PC-3 (cell line): ENCODE data around the gene PTPRR.

Experiments
- CTCF ChIP-seq: fragments of 300-600 bp; sonication (generic); conservative IDR thresholded peaks from 2 replicates; pipeline ENCODE4 v1.5.1; 2017; ENCODE audit warnings: antibody characterized with exemption, low read depth, mild to moderate bottlenecking, low read length
- EZH2 ChIP-seq: fragments of 300-600 bp; sonication (generic); IDR thresholded peaks from one replicate; pipeline ENCODE4 v1.6.1; 2017; ENCODE audit warnings: antibody characterized with exemption, mild to moderate bottlenecking, low read length; ENCODE audit not compliant: unreplicated experiment
- EZH2phosphoT487 ChIP-seq: fragments of 300-600 bp; sonication (generic); IDR thresholded peaks from 2 replicates; pipeline ENCODE4 v1.6.1; 2018; ENCODE audit warnings: mild to moderate bottlenecking, antibody characterized with exemption, low read length, borderline replicate concordance

GRCh38 chr12:70843363-70843762, 77.2 kb downstream of the PTPRR start:
- TF ChIP-seq EZH2 (no peak), CTCF (no peak), EZH2phosphoT487 (no peak)
